ENCODE measurements around the gene FAM47E. TPM values are rescaled to one million over a fixed set of nuclear protein-coding genes. Genes with fewer than 3 reads are reported as not detected.

The FAM47E gene
- total RNA-seq, 4 donors from 2014 or later, result 0.30 to 5.3 (median 0.98) TPM

GRCh38 chr4:76272999-76273398 is 21.5 kb downstream of the FAM47E start:
- 82% methylated on average over 5 of the region's 5 CpGs for WGBS
- no peaks in the 10 kb centered on the region for H3K36me3 ChIP-seq
- no peaks in the 10 kb centered on the region for H3K9me3 ChIP-seq
- no peaks in the 10 kb centered on the region for H3K27me3 ChIP-seq
- H3K27ac ChIP-seq, result no peak overlapping the region
- DNase-seq (ENCODE audit: low spot score in 2 of 2), result no peak
- H3K4me3 ChIP-seq, result no peak overlapping the region
- H3K4me1 ChIP-seq, result no peaks in the 10 kb centered on the region
- TF ChIP-seq POLR2A (IDR thresholded peaks at IDR 0.05) (no peak), EP300 (IDR thresholded peaks at IDR 0.05) (no peak), POLR2AphosphoS5 (IDR thresholded peaks at IDR 0.05) (no peak), CTCF (IDR thresholded peaks at IDR 0.05) (no peak)

- no peaks in the 10 kb centered on the region for H3K36me3 ChIP-seq
- 88% methylated on average over 3 of the region's 3 CpGs for WGBS
- H3K4me3 ChIP-seq, result no peak overlapping the region
- H3K4me1 ChIP-seq, result no peaks in the 10 kb centered on the region
- TF ChIP-seq POLR2A (IDR thresholded peaks at IDR 0.05), result no peak
- H3K27ac ChIP-seq, result no peak overlapping the region
- DNase-seq (ENCODE audit: low spot score in 2 of 2), result no peak
- H3K27me3 ChIP-seq, result no peaks in the 10 kb centered on the region
- H3K9me3 ChIP-seq, result no peaks in the 10 kb centered on the region
Observed at GRCh38 chr4:76275486-76276124, 24.1 kb downstream of the FAM47E start.

GRCh38 chr4:76276813-76277212 is 25.3 kb downstream of the FAM47E start:
- Histone ChIP-seq H3K4me3 (no peak overlapping the region), H3K36me3 (no peaks in the 10 kb centered on the region), H3K4me1 (no peaks in the 10 kb centered on the region), H3K9me3 (no peaks in the 10 kb centered on the region), H3K27me3 (no peaks in the 10 kb centered on the region), H3K27ac (no peak overlapping the region)
- TF ChIP-seq POLR2A (IDR thresholded peaks at IDR 0.05) (no peak), EP300 (IDR thresholded peaks at IDR 0.05) (no peak), CTCF (IDR thresholded peaks at IDR 0.05) (no peak), POLR2AphosphoS5 (IDR thresholded peaks at IDR 0.05) (no peak)
- 92% methylated on average over 9 of the region's 9 CpGs for WGBS
- DNase-seq (ENCODE audit: low spot score in 2 of 2), result no peak

GRCh38 chr4:76277667-76278066 is 26.1 kb downstream of the FAM47E start:
- no peaks in the 10 kb centered on the region for H3K4me1 ChIP-seq
- H3K27ac ChIP-seq, result no peak overlapping the region
- WGBS, result 58% methylated on average over 1 of the region's 1 CpG
- no peak overlapping the region for H3K4me3 ChIP-seq
- H3K27me3 ChIP-seq, result no peaks in the 10 kb centered on the region
- no peak for DNase-seq (ENCODE audit: low spot score in 2 of 2)
- TF ChIP-seq POLR2AphosphoS5 (IDR thresholded peaks at IDR 0.05), result no peak
- TF ChIP-seq POLR2A (IDR thresholded peaks at IDR 0.05), result no peak
- no peak for TF ChIP-seq EP300 (IDR thresholded peaks at IDR 0.05)
- TF ChIP-seq CTCF (IDR thresholded peaks at IDR 0.05), result no peak
- H3K9me3 ChIP-seq, result no peaks in the 10 kb centered on the region
- H3K36me3 ChIP-seq, result no peaks in the 10 kb centered on the region

GRCh38 chr4:76278583-76278982 is 27.1 kb downstream of the FAM47E start:
- no peak overlapping the region for H3K4me3 ChIP-seq
- no peak for DNase-seq (ENCODE audit: low spot score in 2 of 2)
- H3K9me3 ChIP-seq, result no peaks in the 10 kb centered on the region
- no peak overlapping the region for H3K27ac ChIP-seq
- no peaks in the 10 kb centered on the region for H3K4me1 ChIP-seq
- 75% methylated on average over 1 of the region's 1 CpG for WGBS
- no peaks in the 10 kb centered on the region for H3K36me3 ChIP-seq
- TF ChIP-seq CTCF (IDR thresholded peaks at IDR 0.05) (no peak), POLR2AphosphoS5 (IDR thresholded peaks at IDR 0.05) (no peak), EP300 (IDR thresholded peaks at IDR 0.05) (no peak), POLR2A (IDR thresholded peaks at IDR 0.05) (no peak)
- H3K27me3 ChIP-seq, result no peaks in the 10 kb centered on the region

GRCh38 chr4:76279462-76279861 is 27.9 kb downstream of the FAM47E start:
- no peak overlapping the region for H3K27ac ChIP-seq
- no peak overlapping the region for H3K4me3 ChIP-seq
- 79% methylated on average over 4 of the region's 4 CpGs for WGBS
- H3K36me3 ChIP-seq, result no peaks in the 10 kb centered on the region
- H3K27me3 ChIP-seq, result no peaks in the 10 kb centered on the region
- no peaks in the 10 kb centered on the region for H3K9me3 ChIP-seq
- no peaks in the 10 kb centered on the region for H3K4me1 ChIP-seq
- DNase-seq (ENCODE audit: low spot score in 2 of 2), result no peak
- no peak for TF ChIP-seq CTCF (IDR thresholded peaks at IDR 0.05)
- TF ChIP-seq POLR2AphosphoS5 (IDR thresholded peaks at IDR 0.05), result no peak
- no peak for TF ChIP-seq POLR2A (IDR thresholded peaks at IDR 0.05)
- no peak for TF ChIP-seq EP300 (IDR thresholded peaks at IDR 0.05)

Data from suprapubic skin (tissue), 4 donors.